GM19240 (cell line): ENCODE results near the gene TOP3B.
"Not testable (repeated sequence)": the region's sequence is repeated elsewhere in the genome, so short reads cannot be mapped to it uniquely, and the experiment has no call there.

Source experiments
- DNase-seq: peaks from one replicate; pipeline ENCODE4 v3.0.0; 2011; ENCODE audit warnings: low spot score; ENCODE audit not compliant: insufficient read length

Gene TOP3B

DNA sequence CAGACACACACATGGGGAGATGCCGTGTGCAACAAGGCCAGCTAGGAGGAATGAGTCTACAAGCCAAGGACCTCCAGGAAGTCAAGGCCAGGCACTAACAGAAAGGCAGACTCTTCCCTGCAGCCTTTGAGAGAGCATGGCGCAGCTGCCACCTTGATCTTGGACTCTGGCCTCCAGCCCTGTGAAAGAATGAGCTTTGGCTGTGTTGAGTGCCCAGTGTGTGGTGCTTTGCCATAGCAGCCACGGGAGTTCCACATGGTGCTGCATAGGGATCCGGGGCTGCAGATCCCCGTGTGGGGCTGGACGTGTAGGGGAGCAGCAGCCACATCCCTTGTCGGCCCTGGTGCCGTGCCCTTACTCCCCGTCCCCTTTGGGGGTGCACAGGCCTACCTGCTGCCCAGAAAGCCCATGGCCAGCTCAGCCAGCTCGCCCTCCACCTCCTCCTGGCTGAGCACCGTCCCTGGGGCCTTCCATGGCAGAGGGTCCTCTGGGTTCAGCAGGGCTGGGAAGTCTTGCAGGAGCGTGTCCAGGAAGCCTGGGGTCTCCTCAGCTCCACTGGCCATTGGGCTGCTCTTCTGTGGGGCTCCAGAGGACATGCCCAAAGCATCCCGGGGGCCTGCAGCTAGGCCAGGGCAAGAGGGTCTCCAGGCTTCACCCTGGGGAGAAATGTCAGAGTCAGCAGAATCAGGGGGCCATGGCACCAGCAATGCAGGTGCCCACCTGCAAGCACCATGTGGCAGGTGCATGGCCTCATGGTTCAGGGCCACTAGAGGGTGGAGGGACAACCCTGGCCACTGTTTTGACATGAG lies 36.9 kb downstream of the TOP3B start:
- DNase-seq, result no peak

DNA sequence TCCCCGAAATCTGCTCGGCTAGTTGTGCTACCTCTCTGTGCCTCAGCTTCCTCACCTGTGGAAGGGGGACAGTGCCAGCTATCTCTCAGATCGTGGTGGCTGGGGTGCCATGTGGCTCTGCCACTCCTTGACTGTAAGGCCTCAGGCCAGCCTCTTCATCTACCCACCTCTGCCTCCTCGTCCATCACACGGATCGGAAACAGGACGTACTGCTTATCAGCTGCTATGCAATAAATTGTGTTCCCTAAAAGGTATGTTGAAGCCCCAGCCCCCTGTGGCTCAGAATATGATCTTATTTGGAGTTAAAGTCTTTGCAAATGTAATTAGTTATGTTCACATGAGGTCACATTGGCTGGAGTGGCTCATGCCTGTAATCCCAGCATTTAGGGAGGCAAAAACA lies 37.7 kb downstream of the TOP3B start:
- no peak for DNase-seq

DNA sequence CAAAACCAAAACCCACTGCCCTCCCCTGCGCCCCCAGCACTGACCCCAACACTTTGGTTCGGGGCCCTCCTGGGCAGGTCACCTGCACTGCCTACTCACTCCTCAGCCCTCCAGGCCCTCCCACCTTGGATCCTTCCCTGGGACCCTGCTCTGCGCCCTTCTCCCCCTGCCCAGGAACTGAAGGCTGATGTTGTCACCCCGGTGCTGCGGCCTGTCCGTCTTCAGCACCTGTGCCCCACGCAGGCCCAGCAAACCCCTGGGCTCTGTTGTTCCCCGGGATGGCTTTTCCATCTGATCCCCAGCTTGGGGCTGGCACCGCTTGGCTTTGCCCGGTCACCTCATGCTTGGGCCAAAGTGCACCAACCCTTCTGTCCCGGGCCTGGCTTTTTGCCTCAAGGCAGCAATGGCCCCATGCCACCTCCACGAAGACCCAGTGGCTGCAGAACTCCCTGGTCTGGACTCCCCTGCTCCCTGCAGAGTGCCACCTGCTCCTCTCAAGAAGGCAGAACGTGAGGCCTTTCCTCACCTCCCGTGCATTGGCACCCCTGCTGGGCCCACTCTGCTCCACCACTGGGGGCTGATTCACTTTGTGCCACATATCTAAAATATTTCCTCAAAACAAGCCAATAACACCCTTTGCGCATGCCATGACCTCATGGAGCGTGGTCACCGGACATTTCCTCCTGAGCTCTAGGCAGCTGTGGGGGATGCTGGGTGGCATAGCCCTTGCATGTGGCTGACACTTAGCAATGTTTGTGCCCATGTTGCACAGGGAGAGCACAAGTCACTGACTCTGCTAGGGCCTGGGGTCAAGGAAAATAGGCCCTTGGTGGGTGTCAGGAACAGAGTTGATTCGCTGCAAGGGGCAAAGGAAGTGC lies 38.8 kb downstream of the TOP3B start:
- DNase-seq, result no peak

DNA sequence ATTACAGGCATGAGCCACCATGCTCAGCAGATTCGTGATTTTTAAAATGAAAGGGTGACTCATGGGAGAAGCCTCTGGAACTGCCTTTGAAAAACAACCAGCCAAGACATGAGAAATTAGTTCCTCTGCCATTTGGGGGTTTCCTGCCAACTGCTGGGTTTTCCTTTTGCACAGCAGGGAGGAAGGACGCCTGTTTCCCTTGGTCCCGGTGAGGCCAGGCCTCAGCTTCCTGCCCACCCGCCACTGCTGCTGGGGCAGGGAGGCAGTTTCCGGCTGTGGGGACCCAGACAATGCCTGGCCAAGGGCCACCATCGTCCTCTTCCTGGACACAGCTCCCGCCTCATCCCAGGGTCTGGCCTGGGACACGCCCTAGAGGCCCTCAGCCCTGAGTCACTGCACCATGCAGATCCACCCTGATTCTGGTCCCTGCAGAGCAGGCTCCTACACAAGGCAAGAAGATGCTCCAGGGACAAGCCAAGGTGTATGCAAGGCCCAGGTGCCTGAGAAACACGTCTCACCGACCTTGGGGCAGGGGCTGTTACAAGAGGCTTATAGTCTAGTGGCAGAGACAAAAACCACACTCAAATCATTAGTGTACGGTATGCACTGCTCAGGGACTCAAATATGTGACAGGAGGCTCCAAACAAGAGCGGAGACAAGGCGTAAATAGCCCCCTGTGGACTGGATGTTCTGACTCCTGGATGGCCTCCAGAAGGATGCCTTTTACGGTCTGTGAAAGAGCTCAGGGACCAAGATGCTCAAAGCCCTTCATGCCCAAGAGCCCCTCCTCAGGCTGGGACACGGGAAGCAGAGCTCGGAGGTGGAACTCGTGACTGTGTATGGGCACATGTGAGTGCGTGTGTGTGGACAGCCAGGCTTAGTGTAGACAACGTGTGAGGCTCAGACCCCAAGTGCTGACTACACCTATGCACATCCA lies 39.9 kb downstream of the TOP3B start:
- DNase-seq, result no peak

DNA sequence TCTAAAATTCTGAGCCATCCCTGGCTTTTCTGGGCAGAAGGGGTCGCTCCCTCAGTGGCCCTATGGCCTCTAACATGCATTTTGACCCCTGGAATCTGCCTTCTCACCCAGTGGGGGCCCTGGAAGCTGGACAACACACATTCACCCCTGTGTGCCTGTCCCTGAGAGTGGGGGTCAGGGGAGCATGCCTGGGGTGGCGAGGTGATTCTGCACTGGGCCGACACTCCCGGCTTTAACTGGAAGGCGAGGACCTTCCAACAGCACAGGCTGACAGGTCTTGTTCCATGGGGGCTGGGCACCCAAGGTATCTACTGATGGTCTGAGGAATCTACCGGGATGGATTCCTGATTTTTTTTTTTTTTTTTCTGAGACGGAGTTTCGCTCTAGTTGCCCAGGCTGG lies 40.7 kb downstream of the TOP3B start:
- DNase-seq, result no peak

DNA sequence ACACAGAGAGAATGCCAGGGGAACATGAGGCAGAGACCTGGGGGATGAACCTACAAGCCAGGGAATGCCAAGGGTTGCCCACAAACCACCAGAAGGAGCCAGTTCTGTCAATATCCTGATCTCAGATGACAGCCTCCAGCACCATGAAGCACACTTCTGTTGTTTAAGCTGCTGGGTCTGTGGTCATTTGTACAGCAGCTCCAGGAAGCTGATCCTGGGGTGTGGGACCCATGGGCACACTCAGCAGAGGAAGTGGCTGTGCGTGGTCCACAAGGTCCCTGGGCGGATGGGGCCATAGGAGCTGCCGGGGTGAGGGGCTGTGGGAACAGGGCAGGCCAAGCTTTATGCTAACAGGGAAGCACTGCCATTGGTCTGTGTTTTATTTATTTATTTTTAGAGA lies 42.1 kb downstream of the TOP3B start:
- no peak for DNase-seq

DNA sequence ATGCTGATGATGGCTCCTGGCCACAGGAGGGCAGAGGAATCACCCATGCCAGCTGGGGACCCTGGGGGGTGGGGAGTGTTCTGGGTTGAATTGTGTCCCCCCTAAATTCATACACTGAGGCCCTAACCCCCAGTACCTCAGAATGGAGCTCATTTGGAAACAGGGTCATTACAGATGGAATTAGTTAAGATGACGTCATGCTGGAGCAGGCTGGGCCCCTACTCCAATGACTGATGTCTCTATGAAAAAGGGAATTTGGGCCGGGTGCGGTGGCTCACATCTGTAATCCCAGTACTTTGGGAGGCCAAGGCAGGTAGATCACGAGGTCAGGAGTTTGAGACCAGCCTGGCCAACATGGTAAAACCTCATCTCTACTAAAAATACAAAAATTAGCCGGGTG lies 42.7 kb downstream of the TOP3B start:
- not testable (repeated sequence) for DNase-seq

DNA sequence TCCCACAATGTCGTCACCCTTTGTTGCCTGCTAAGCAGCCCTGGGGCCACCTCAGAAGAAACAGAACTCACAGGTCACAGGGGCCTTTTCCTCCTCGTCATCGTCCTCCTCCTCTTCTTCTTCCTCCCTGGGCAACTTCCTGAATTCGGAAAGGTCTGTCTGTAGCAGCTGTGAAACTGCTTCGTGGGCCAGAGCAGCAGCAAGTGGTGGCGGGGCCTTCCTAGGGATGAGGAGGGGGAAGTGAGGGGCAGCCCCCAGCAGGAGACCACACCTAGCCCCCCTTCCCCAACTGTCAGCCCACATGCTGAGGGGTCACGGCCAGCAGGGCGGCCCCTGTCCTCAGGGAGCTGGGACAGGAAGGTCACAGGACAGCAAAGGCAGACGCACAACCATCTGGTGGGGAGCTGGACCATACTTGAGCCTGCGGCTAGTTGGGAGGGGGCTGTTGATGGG lies 43.1 kb downstream of the TOP3B start:
- DNase-seq, result no peak

DNA sequence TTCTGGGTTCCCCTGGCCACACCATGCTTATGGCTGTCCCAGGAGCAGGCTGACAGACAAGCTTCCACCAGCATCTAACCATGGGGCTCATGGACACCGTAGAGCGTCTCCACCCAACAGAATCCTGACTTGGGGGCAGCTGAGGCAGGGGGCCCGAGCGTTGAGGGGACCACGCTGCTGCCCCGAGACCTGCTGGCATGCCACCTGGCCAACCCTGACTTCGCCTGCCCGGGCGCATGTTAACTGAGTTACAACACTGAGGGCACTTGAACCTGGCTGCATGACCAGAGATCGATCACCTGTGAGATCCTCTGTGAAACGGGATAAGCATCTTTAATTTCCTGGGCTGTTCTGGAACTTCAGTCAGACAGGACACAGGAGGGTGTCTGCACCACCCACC lies 43.7 kb downstream of the TOP3B start:
- no peak for DNase-seq

DNA sequence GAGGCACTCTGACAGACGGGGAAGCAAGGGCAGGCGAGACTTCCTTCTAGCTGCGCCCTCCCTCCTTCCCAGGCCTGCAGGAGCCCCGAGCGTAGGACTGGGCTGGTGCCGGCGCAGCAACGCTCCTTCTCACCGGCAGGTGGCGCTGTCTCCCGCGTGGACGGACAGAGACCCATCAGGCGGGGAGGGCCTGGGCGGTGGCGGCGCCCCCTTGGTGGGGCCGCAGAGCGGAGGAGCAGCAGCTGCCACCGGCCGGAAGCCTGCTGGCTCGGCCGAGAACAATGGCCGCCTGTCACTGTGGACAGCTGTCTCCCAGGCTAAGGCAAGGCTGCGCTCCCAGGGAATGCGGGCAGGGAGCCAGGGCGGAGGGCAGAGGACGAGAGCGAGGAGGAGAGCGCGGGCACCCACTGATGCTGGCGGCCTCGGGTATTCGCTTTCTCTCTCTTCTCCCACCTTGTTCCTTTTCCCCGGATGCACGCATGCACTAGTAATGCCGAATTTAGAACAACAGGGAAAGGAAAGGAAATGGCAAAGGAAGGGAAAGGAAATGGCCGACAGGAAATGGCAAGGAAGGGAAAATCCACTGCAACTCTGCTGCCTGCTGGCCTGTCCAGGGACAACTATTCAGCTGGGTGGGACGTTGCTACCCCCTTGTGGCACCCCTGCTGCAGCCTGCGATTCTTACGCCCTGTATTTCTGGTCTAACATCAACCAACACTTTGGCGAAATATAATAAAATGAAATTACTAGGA lies 44.3 kb downstream of the TOP3B start:
- DNase-seq, result peak; percentile 91

DNA sequence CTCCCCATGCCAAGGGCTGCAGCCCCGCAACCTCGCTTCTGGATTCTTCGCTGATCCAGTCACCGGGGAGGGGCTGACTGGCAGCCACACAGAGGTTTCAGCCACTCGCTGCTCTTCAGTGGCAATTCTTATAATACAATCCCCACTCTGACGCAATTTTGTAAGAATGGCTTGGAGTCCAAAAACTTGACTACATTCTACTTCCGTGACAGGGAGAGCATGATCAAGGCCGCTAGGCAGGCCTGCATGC lies 44.8 kb downstream of the TOP3B start:
- DNase-seq, result no peak

DNA sequence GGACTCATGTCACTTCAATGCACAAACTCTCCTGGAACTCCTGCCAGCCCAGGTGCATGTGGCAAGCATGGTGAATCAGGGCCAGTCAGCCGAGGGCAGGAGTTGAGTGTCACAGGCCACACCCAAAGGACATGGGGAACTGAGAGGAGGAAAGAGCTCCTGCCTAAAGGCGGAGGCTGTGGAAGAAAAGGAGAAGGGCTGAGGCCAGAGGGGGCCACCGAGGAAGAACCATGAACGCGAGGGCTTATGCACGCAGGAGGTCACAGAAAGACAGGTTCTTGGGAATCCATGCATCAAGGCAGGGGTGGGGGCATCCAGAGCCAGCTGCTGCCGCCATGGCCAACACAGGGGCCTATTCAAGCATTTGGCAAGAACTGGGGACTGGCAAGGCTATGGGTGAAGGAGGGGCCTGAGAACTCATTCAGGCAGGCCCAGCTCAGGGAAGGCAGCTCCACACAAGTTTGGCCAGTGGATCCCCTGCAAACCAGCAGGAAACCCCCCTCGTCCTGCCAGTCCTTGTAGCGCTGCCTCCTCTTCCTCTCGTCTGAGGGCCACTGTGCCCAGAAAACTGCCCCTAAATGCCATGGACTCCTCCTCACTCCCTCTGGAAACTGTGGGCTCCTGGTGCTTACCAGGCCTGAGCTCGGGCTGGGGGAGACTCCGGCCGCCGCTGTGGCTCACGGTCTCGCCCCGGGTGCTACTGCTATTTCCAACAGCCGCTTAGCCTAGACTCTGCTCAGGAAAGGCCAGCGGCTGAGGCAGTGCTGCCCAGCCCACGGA lies 45.4 kb downstream of the TOP3B start:
- DNase-seq, result no peak

DNA sequence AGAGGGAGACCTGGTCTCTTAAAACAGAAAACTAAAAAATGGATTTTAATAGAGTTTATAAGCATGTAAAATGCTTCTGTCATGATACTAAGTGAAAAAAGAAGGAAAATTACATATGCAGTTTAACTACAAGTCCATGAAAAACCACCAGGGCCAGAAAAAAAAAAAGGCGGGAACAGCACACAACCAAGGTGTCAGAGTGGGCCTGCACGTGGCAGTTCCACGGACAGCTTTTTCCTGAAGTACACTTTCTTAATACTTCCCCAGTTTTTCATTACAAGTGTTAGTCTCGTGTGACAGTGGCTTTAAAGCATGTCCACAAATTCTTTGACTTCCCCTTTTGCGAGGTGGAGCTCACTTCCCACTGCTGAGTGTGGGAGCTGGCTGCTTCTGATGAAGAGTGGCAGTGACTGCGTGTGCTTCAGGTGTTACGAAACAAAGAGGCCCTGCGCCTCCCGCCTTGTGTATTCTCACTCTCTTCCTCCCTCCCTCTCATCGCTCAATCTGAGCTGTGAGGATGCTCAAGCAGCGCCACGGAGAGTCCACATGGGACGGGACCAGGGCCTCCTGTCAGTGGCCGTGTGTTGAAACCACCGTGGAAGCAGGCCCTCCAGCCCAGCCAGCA lies 46.3 kb downstream of the TOP3B start:
- DNase-seq, result no peak

DNA sequence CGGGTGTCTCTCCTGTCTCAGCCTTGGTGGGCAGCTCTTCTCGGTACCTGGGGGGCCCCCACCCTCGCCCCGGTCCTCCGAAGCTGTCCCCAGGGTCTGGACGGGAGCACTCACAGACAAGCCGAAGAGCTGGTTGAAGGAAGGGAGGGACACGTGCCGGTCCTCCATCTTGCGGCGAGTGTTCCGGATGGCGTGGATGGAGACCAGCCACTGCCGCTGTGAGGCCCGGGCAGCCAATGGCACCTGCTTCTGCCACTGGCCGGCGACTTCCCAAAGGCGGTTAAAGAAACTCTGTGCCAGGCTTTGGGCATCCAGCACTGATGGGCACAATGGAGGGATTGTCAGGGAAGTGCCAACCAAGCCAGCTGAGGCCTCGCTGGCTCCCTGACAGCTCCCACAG lies 48.7 kb downstream of the TOP3B start:
- no peak for DNase-seq

DNA sequence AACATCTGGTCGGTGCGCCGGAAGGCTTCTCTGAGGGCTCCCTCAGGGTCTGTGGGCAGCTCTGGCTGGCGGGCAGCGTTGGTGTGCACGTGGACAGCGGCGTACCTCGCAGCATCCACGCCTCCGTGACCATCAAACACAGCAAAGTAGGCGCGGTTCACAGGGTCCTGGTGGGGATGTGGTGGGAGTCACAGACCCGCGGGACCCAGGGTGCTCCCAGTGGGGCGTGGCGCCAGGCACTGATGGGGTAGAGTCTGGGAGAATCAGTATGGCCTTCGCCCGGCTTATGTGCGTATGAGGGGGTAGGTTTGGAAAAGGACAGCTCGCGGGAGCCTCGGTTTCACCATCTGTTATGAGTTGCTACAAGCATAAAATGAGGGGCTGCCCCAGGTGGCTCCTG lies 49.2 kb downstream of the TOP3B start:
- no peak for DNase-seq

DNA sequence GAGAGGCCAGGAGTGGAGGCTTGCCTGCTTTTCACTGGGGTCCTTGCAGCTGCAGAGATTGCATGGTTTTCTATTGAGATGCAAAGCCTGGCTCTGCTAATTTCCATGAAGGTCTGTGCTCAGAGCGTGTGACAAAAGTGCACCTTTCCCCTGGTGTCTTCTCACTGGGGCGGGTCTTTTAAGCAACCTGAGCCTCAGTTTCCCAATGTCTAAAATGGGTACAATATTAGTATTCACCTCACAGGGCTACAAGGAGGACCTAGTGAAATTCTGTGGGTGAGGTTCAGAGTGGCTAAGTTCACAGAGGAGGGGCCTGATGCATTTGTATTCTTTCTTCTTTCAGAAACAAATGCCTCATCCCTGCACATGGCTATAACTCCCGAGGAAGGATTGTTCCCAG lies 50.2 kb downstream of the TOP3B start:
- no peak for DNase-seq

DNA sequence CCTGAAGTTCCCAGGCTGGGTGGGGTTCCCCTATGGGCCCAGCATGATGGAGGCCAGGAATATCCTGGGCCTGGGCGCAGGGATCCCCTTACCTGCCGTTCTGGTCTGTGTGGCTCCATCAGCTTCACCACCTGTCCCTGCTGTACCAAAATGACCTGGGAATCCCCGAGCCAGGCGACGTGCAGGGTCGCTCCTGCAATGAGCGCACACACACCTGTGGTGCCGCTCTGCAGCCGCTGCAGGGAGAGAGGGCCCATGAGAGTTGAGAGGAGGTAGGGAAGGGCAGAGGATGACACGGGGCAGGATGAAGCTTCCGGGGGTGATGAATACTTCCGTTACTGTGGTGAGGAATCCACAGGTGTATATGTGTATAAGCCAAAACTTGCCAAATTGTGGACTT lies 51.5 kb downstream of the TOP3B start:
- no peak for DNase-seq

DNA sequence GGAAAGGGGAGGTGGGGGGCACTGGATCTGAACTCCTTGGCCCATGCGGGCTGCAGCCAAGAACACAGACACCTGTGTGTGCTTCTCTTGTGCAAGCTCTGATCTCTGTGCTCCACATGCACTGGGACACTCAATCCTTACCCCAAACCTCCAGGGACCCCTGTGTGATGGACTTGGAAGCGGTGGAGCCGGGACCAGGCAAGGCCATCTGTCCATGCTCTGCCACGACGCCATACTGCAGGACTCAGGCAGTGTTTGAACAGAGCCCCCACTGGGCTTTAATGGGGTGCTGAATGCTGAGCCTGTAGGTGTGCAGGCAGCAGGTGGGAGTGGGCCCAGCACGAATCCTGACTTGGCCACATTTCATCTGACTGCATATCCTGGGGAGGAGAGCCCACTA lies 53.3 kb downstream of the TOP3B start:
- DNase-seq, result no peak

DNA sequence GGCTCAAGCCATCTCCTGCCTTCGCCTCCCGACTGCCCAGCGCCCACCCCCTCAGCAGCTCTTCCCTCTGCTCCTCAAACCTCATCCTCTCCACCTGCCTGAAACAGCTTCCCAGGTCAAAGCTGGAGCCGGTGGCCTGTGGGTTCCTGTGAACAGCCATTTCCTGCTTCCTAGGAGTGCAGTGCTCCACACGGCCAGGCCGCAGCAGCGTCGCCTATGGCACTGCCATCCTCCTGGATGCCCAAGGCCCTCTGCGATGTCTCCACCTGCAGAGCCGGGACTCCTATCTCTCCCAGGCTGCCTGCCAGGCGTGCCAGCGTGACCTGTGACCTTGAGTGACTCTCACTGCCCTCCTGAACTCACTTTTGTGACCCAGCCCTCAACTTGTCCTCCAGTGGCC lies 54.5 kb downstream of the TOP3B start:
- DNase-seq, result no peak
